Right lobe of liver (tissue), 6 donors: ENCODE results near the gene RASSF5. TPM values are rescaled to one million over a fixed set of nuclear protein-coding genes. Genes with fewer than 3 reads are reported as not detected.

Source experiments
- ATAC-seq, 4 donors: fragments of 200-7000 bp; cut with Tn5 transposase; one replicate each; pipeline ENCODE4 v1.9.1; 2020; ENCODE audit warnings: mild to moderate bottlenecking in 4 of 4, moderate library complexity in 4 of 4
- DNase-seq, 3 donors: peaks; one replicate each; pipeline ENCODE4 v3.0.0-alpha.2; 2020
- H3K27ac ChIP-seq, 3 donors: fragments of 200-600 bp; one replicate each; pipeline ENCODE4 v1.8.0; 2022
- H3K27me3 ChIP-seq, 2 donors: fragments of 200-600 bp; one replicate each; pipeline ENCODE4 v1.8.0; 2022
- H3K36me3 ChIP-seq, 4 donors: fragments of 200-600 bp; sonication (generic) in 1 of 4; one replicate each; pipeline versions ENCODE4 v1.5.1 to v1.8.0; 2017 to 2022; ENCODE audit warnings: control low read depth in 1 of 4
- H3K4me1 ChIP-seq, 4 donors: fragments of 200-600 bp; sonication (generic) in 1 of 4; one replicate each; pipeline versions ENCODE4 v1.5.1 to v1.8.0; 2017 to 2022; ENCODE audit warnings: control low read depth in 1 of 4
- H3K4me3 ChIP-seq, 3 donors: fragments of 200-600 bp; one replicate each; pipeline ENCODE4 v1.8.0; 2022
- H3K9me3 ChIP-seq, 4 donors: fragments of 200-600 bp; sonication (generic) in 1 of 4; one replicate each; pipeline versions ENCODE4 v1.5.1 to v1.8.0; 2017 to 2022; ENCODE audit warnings: control low read depth in 1 of 4
- CTCF ChIP-seq, 4 donors: fragments of 200-600 bp in 3 of 4; fragments of 450-650 bp in 1 of 4; IDR thresholded peaks; one replicate each; pipeline versions ENCODE4 v1.5.1 to v1.8.0; 2016 to 2022; ENCODE audit warnings: antibody characterized with exemption in 4 of 4, mild to moderate bottlenecking in 2 of 4
- POLR2A ChIP-seq: fragments of 450-650 bp; IDR thresholded peaks from one replicate; pipeline ENCODE4 v1.6.1; 2017; ENCODE audit warnings: antibody characterized with exemption, mild to moderate bottlenecking
- WGBS: methylation state at CpG from one replicate; pipeline ENCODE4 v1.1.6; 2018; ENCODE audit warnings: low coverage, low lambda C conversion rate; ENCODE audit not compliant: insufficient coverage; ENCODE audit errors: missing lambda C conversion rate; 5-methylcytosine and 5-hydroxymethylcytosine counted together
- intact Hi-C, 2 donors: fragments of 100-400 bp; cut with DNase I; formaldehyde crosslinking; loops; one replicate each; pipeline versions ENCODE4 v1.11.2 to v1.14.1; 2022
- total RNA-seq, 6 experiments: library from RNA; depleted of rRNA in 2 of 6; stranded (reverse); fragments of >200 nt in 2 of 6; fragmentation: NEBNext Ultra II Directional in 3 of 6; extraction: Animal tissue kit (Norgen Biotek cat#: 25700) in 3 of 6; gene quantifications; one replicate each; pipeline versions ENCODE4 v1.1.0 to v1.2.4, GENCODE V29; 2016 to 2023
- donor health status: DM: no; HTN: yes; CAD: no.
- donor health status: DM: no; HTN: no; CAD: no.
- donor health status: DM: no; HTN: no; CAD: no.
- donor health status: DM: no; HTN: yes; CAD: no.
- donor health status: DM: no; HTN: yes; CAD: no.

The RASSF5 gene
- total RNA-seq, 6 experiments from 2014 or later, result 8.1 to 18.8 (median 12.6) TPM

- intact Hi-C loops, result loop anchor here (5.0 kb wide), 2 partner anchors 89 to 94 kb away; no protein-coding TSS in a partner anchor
Measured at GRCh38 chr1:206493279-206493678, 14.1 kb upstream of the RASSF5 start.

GRCh38 chr1:206495011-206495461 is 12.3 kb upstream of the RASSF5 start:
- no peaks in the 10 kb centered on the region for H3K27me3 ChIP-seq
- peaks cover 0 to 16% (median 0%) of the 10 kb centered on the region in 4 donors for H3K4me1 ChIP-seq
- no peaks in the 10 kb centered on the region for H3K9me3 ChIP-seq
- no peak for DNase-seq
- H3K27ac ChIP-seq, result no peak overlapping the region
- TF ChIP-seq POLR2A, result no peak
- TF ChIP-seq CTCF (IDR thresholded peaks at IDR 0.05), result no peak
- H3K4me3 ChIP-seq, result no peak overlapping the region
- 81% methylated on average over 3 of the region's 6 CpGs for WGBS
- no peaks in the 10 kb centered on the region for H3K36me3 ChIP-seq
- intact Hi-C loops, result no loop called here
- no peak for ATAC-seq

More at GRCh38 chr1:206493279-206493678, 14.1 kb upstream of the RASSF5 start:
- Histone ChIP-seq H3K36me3 (no peaks in the 10 kb centered on the region), H3K4me3 (no peak overlapping the region), H3K9me3 (no peaks in the 10 kb centered on the region), H3K4me1 (peaks cover 0 to 13% (median 0%) of the 10 kb centered on the region in 4 donors), H3K27me3 (no peaks in the 10 kb centered on the region), H3K27ac (no peak overlapping the region)
- ATAC-seq, result no peak
- DNase-seq, result no peak
- TF ChIP-seq CTCF (IDR thresholded peaks at IDR 0.05) (no peak), POLR2A (no peak)
- WGBS, result 75% methylated on average over 4 of the region's 9 CpGs

- WGBS, result 49% methylated on average over 2 of the region's 3 CpGs
- H3K4me1 ChIP-seq, result peaks cover 0 to 17% (median 0%) of the 10 kb centered on the region in 4 donors
- H3K9me3 ChIP-seq, result no peaks in the 10 kb centered on the region
- H3K36me3 ChIP-seq, result no peaks in the 10 kb centered on the region
- DNase-seq (no peak), ATAC-seq (peak in 1 of 4 donors; percentile 9)
- intact Hi-C loops, result no loop called here
- no peak overlapping the region for H3K4me3 ChIP-seq
- no peaks in the 10 kb centered on the region for H3K27me3 ChIP-seq
- no peak overlapping the region for H3K27ac ChIP-seq
- TF ChIP-seq POLR2A, result no peak
- TF ChIP-seq CTCF (IDR thresholded peaks at IDR 0.05), result no peak
Measured at GRCh38 chr1:206495493-206496046, 11.8 kb upstream of the RASSF5 start.

- 27% methylated on average over 3 of the region's 6 CpGs for WGBS
- H3K27ac ChIP-seq, result no peak overlapping the region
- H3K9me3 ChIP-seq, result no peaks in the 10 kb centered on the region
- H3K27me3 ChIP-seq, result no peaks in the 10 kb centered on the region
- no peak overlapping the region for H3K4me3 ChIP-seq
- ATAC-seq (peak; percentile 22 to 61 (median 42)), DNase-seq (peak in 2 of 3 donors; percentile 67 to 75)
- H3K4me1 ChIP-seq, result peaks cover 0 to 24% (median 3%) of the 10 kb centered on the region in 4 donors
- H3K36me3 ChIP-seq, result no peaks in the 10 kb centered on the region
- TF ChIP-seq CTCF (IDR thresholded peaks at IDR 0.05), result no peak
- TF ChIP-seq POLR2A, result no peak
- intact Hi-C loops, result no loop called here
Measured at GRCh38 chr1:206496131-206496793, 11.1 kb upstream of the RASSF5 start.
